AG09309 (cell line): ENCODE results near the gene MAP1B.

Experiments
- DNase-seq: peaks from one replicate; pipeline ENCODE4 v3.0.0-alpha.2; 2010; ENCODE audit warnings: low read depth
- H3K4me3 ChIP-seq: 2 replicates; pipeline ENCODE4 v1.5.1; 2011; ENCODE audit warnings: mild to moderate bottlenecking, low read depth, low read length, moderate library complexity; ENCODE audit not compliant: control insufficient read depth
- CTCF ChIP-seq: IDR thresholded peaks from 2 replicates; pipeline ENCODE4 v1.5.1; 2011; ENCODE audit warnings: mild to moderate bottlenecking, low read depth, low read length, inconsistent platforms; ENCODE audit not compliant: insufficient read depth, control insufficient read depth; ENCODE audit errors: missing control alignments

The MAP1B gene

DNA sequence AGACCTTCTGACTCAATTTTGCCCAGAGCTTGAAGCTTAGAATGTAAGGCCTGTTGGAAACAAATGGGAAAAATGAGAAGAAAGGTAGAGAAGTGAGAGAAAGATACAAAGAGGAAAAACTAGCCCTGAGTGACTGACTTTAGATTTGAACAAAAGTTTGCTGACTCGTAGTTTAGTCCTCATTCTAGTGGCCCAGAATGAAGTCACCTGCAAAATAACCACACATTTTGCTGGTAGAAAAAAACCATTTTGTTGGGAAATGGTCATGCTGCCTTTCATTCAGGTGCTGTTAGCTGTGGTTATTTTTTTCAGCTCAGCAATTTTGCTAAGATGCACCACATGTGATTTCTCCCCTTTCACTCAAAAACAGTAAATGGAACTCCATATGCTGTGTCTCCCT, 113.8 kb downstream of the MAP1B start:
- no peak for DNase-seq
- H3K4me3 ChIP-seq = no peak overlapping the region
- TF ChIP-seq CTCF = no peak

- H3K4me3 ChIP-seq = no peak overlapping the region
- no peak for TF ChIP-seq CTCF
- no peak for DNase-seq
Observed at GRCh38 chr5:72221541-72221940, 114.3 kb downstream of the MAP1B start.

DNA sequence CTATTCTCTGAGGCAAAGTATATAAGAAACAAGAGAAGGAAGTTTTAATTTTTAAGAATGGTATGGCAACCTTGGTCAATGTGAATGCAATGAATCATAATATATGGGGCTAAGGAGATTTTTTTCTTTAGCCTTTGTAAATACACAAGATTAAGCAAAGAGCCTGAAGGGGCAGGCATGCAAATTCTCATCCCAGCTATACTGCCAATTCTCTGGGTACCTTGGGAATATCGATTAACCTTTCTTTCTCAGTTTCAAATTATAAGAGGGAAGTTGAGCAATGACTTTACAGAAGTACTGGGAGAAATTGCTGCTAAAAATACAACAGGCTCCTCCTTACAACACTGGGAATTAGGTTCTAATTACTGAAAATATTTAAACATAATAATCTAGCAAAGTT, 115.2 kb downstream of the MAP1B start:
- no peak for TF ChIP-seq CTCF
- no peak overlapping the region for H3K4me3 ChIP-seq
- DNase-seq = no peak

DNA sequence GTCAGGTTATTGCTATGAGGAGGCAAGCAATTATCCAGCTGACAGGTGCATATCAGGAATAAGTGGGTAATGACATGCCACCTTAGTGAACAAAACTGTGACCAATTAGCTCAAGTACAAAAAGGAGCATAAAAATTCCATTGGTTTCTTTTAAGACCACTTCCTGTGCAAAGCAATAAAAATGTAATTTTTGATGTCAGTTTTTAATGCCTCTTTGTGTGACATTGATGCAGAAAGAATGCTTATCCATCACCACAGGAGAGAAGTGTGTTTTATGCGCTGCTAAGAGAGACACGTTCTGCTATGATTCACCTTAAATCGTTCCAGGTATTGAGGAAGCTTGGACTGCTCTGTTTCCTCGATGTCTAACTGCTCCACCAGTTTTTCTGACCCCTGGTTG, 116.1 kb downstream of the MAP1B start:
- TF ChIP-seq CTCF = no peak
- no peak overlapping the region for H3K4me3 ChIP-seq
- DNase-seq = no peak

- H3K4me3 ChIP-seq = no peak overlapping the region
- DNase-seq = no peak
- TF ChIP-seq CTCF = no peak
Observed at GRCh38 chr5:72224946-72225463, 117.7 kb downstream of the MAP1B start.

DNA sequence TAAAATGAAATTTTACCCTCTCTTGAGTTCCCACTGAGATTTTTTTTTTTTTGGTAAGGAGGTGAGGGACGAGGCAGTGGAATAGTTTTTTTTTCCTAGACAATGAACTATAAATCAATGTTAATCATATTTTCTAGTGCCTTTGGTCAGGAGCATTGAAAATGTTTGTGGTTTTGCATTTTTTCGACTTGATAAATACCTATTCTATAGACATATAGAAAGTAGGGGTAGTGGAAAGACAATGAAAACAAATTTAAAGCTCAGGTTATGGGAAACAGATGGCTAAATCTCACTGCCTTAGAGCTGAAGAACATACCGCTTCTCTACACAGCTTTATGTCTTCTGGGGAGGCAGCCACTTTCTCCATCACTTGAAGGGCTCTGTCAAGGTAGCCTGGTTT, 118.5 kb downstream of the MAP1B start:
- H3K4me3 ChIP-seq = no peak overlapping the region
- DNase-seq = no peak
- TF ChIP-seq CTCF = no peak

GRCh38 chr5:72226950-72227349, 119.7 kb downstream of the MAP1B start:
- no peak for DNase-seq
- TF ChIP-seq CTCF = no peak

More at GRCh38 chr5:72226950-72227349, 119.7 kb downstream of the MAP1B start:
- H3K4me3 ChIP-seq = no peak overlapping the region
